Gastroesophageal sphincter (tissue), 4 donors: ENCODE data around the gene CDKAL1. TPM values are rescaled to one million over a fixed set of nuclear protein-coding genes. Genes with fewer than 3 reads are reported as not detected.

Experiments used
- ATAC-seq: fragments of 150-250 bp; one replicate; pipeline ENCODE4 v1.9.1; 2016; ENCODE audit warnings: mild to moderate bottlenecking, moderate library complexity
- H3K27ac ChIP-seq, 4 donors: fragments of 200-600 bp; sonication (generic) in 3 of 4; 1 replicate in 3 of 4; 2 replicates in 1 of 4; pipeline ENCODE4 v1.5.1; 2016 to 2019
- H3K27me3 ChIP-seq: fragments of 200-600 bp; sonication (generic); one replicate; pipeline ENCODE4 v1.5.1; 2019
- H3K36me3 ChIP-seq, 2 donors: fragments of 200-600 bp; sonication (generic); one replicate each; pipeline ENCODE4 v1.5.1; 2019; ENCODE audit warnings: control low read depth in 1 of 2
- H3K4me1 ChIP-seq, 3 donors: fragments of 200-600 bp; sonication (generic); 1 replicate in 2 of 3; 2 replicates in 1 of 3; pipeline ENCODE4 v1.5.1; 2016 to 2019; ENCODE audit warnings: control low read depth in 2 of 3
- H3K4me3 ChIP-seq, 2 donors: fragments of 200-600 bp; sonication (generic); one replicate each; pipeline ENCODE4 v1.5.1; 2019; ENCODE audit warnings: mild to moderate bottlenecking in 1 of 2, moderate library complexity in 1 of 2
- H3K9me3 ChIP-seq, 3 donors: fragments of 200-600 bp; sonication (generic); one replicate each; pipeline ENCODE4 v1.5.1; 2017 to 2019; ENCODE audit warnings: control low read depth in 2 of 3
- EP300 ChIP-seq: sonication (generic); formaldehyde crosslinking; IDR thresholded peaks from one replicate; pipeline ENCODE4 v1.6.1; 2017; ENCODE audit warnings: antibody characterized with exemption, mild to moderate bottlenecking
- POLR2A ChIP-seq, 2 donors: fragments of 450-650 bp; IDR thresholded peaks; one replicate each; pipeline ENCODE4 v1.6.1; 2017; ENCODE audit warnings: antibody characterized with exemption in 2 of 2, mild to moderate bottlenecking in 2 of 2, moderate library complexity in 1 of 2
- POLR2AphosphoS5 ChIP-seq: sonication (generic); formaldehyde crosslinking; IDR thresholded peaks from one replicate; pipeline ENCODE4 v1.6.1; 2017; ENCODE audit warnings: antibody characterized with exemption
- WGBS, 2 donors: methylation state at CpG; one replicate each; pipeline ENCODE4 v1.1.5; 2018; ENCODE audit warnings: low coverage in 1 of 2; 5-methylcytosine and 5-hydroxymethylcytosine counted together
- total RNA-seq, 4 donors: library from RNA; depleted of rRNA; stranded (reverse); fragments of >200 nt; gene quantifications; one replicate each; pipeline ENCODE4 v1.1.0, GENCODE V29; 2016
- TF ChIP-seq, protein P1 (sequence below), 4 experiments: fragments of 200-600 bp in 2 of 4; fragments of 450-650 bp in 2 of 4; sonication (generic) in 1 of 4; IDR thresholded peaks; one replicate each; pipeline ENCODE4 v1.5.1; 2017 to 2019; ENCODE audit warnings: antibody characterized with exemption in 4 of 4, mild to moderate bottlenecking in 2 of 4, moderate library complexity in 2 of 4

CDKAL1 gene
- total RNA-seq, 4 donors from 2014 or later, result 10.9 to 17.9 (median 15.0) TPM

GRCh38 chr6:21064756-21065340, 530.6 kb downstream of the CDKAL1 start:
- H3K4me3 ChIP-seq, result no peak overlapping the region
- H3K4me1 ChIP-seq, result no peaks in the 10 kb centered on the region
- peaks cover 0 to 13% of the 10 kb centered on the region in 2 donors for H3K36me3 ChIP-seq
- no peaks in the 10 kb centered on the region for H3K27me3 ChIP-seq
- ATAC-seq, result no peak
- 12 to 14% methylated on average over 1 of the region's 1 CpG for WGBS, 2 donors
- no peak for TF ChIP-seq EP300
- TF ChIP-seq POLR2AphosphoS5, result no peak
- no peak for TF ChIP-seq POLR2A (IDR thresholded peaks at IDR 0.05)
- TF ChIP-seq, protein P1, sequence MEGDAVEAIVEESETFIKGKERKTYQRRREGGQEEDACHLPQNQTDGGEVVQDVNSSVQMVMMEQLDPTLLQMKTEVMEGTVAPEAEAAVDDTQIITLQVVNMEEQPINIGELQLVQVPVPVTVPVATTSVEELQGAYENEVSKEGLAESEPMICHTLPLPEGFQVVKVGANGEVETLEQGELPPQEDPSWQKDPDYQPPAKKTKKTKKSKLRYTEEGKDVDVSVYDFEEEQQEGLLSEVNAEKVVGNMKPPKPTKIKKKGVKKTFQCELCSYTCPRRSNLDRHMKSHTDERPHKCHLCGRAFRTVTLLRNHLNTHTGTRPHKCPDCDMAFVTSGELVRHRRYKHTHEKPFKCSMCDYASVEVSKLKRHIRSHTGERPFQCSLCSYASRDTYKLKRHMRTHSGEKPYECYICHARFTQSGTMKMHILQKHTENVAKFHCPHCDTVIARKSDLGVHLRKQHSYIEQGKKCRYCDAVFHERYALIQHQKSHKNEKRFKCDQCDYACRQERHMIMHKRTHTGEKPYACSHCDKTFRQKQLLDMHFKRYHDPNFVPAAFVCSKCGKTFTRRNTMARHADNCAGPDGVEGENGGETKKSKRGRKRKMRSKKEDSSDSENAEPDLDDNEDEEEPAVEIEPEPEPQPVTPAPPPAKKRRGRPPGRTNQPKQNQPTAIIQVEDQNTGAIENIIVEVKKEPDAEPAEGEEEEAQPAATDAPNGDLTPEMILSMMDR (IDR thresholded peaks at IDR 0.05), result no peak
- H3K9me3 ChIP-seq, result peaks cover 0 to 3% (median 0%) of the 10 kb centered on the region in 3 donors
- no peak overlapping the region for H3K27ac ChIP-seq

GRCh38 chr6:21067521-21067920, 533.3 kb downstream of the CDKAL1 start:
- no peaks in the 10 kb centered on the region for H3K27me3 ChIP-seq
- TF ChIP-seq EP300, result no peak
- TF ChIP-seq, protein P1 (IDR thresholded peaks at IDR 0.05), result no peak
- no peak for TF ChIP-seq POLR2AphosphoS5
- no peak for TF ChIP-seq POLR2A (IDR thresholded peaks at IDR 0.05)
- no peak for ATAC-seq
- H3K4me3 ChIP-seq, result no peak overlapping the region
- H3K9me3 ChIP-seq, result no peaks in the 10 kb centered on the region
- no peaks in the 10 kb centered on the region for H3K4me1 ChIP-seq
- H3K36me3 ChIP-seq, result peaks cover 0 to 13% of the 10 kb centered on the region in 2 donors
- H3K27ac ChIP-seq, result no peak overlapping the region
- 89 to 100% methylated on average over 1 to 3 of the region's 3 CpGs for WGBS, 2 donors

- WGBS, 2 donors, result 50 to 95% methylated on average over 2 of the region's 2 CpGs
- Histone ChIP-seq H3K36me3 (peaks cover 0 to 13% of the 10 kb centered on the region in 2 donors), H3K4me3 (no peak overlapping the region), H3K9me3 (no peaks in the 10 kb centered on the region), H3K27me3 (no peaks in the 10 kb centered on the region), H3K27ac (no peak overlapping the region), H3K4me1 (no peaks in the 10 kb centered on the region)
- TF ChIP-seq POLR2A (IDR thresholded peaks at IDR 0.05) (no peak), EP300 (no peak), POLR2AphosphoS5 (no peak)
- TF ChIP-seq, protein P1 (IDR thresholded peaks at IDR 0.05), result no peak
- no peak for ATAC-seq
Measured at GRCh38 chr6:21070620-21071019, 536.4 kb downstream of the CDKAL1 start.

GRCh38 chr6:21071780-21072468, 537.7 kb downstream of the CDKAL1 start:
- no peak for ATAC-seq
- no peaks in the 10 kb centered on the region for H3K27me3 ChIP-seq
- H3K36me3 ChIP-seq, result peaks cover 0 to 7% of the 10 kb centered on the region in 2 donors
- no peak overlapping the region for H3K27ac ChIP-seq
- 85 to 88% methylated on average over 8 of the region's 8 CpGs for WGBS, 2 donors
- no peaks in the 10 kb centered on the region for H3K9me3 ChIP-seq
- TF ChIP-seq POLR2A (IDR thresholded peaks at IDR 0.05) (no peak), POLR2AphosphoS5 (no peak), EP300 (no peak)
- TF ChIP-seq, protein P1 (IDR thresholded peaks at IDR 0.05), result no peak
- H3K4me3 ChIP-seq, result no peak overlapping the region
- no peaks in the 10 kb centered on the region for H3K4me1 ChIP-seq

DNA sequence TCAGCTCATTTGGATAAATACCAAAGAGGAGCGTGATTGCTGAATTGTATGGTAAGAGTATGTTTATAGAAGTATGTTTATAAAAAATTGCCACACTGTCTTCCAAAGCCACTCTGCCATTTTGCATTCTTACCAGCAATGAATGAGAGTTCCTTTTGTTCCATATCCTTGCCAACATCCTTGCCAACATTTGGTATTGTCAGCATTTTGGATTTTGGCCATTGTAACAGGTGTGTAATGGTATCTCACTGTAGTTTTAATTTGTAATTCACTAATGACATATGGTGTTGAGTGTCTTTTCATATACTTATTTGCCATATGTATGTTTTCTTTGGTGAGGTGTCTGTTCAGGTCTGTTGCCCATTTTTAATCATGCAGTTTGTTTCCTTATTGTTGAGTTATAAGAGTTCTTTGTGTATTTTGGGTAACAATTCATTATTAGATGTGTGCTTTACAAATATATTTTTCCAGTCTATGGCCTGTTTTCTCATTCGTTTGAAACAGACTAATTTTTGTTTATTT, 539.1 kb downstream of the CDKAL1 start:
- TF ChIP-seq, protein P1 (IDR thresholded peaks at IDR 0.05), result no peak
- TF ChIP-seq EP300 (no peak), POLR2AphosphoS5 (no peak), POLR2A (IDR thresholded peaks at IDR 0.05) (no peak)
- Histone ChIP-seq H3K4me3 (no peak overlapping the region), H3K9me3 (no peaks in the 10 kb centered on the region), H3K4me1 (no peaks in the 10 kb centered on the region), H3K27ac (no peak overlapping the region), H3K27me3 (no peaks in the 10 kb centered on the region), H3K36me3 (no peaks in the 10 kb centered on the region)
- WGBS, 2 donors, result 91 to 93% methylated on average over 2 of the region's 2 CpGs
- no peak for ATAC-seq
